Measurements from ENCODE around the gene GALNT6.

Gene GALNT6

GRCh38 chr12:51306507-51306906 lies 84.7 kb downstream of the GALNT6 start:
- CTCF ChIA-PET, result no interaction called here
- no peak for DNase-seq
- no peak overlapping the region for H3K4me3 Mint-ChIP-seq
- peaks cover 30% of the 10 kb centered on the region for H3K4me1 Mint-ChIP-seq
- no peaks in the 10 kb centered on the region for H3K27me3 Mint-ChIP-seq
- H3K27ac Mint-ChIP-seq, result no peak overlapping the region
- peaks cover 67% of the 10 kb centered on the region for H3K36me3 Mint-ChIP-seq
- H3K9me3 Mint-ChIP-seq, result no peaks in the 10 kb centered on the region
